Raji (cell line): ENCODE data around the gene KCNQ2.

ENCODE experiments used
- POLR2A ChIP-seq: IDR thresholded peaks from 2 replicates; pipeline ENCODE4 v1.6.1; 2011; ENCODE audit warnings: low read depth, low read length, control low read depth; ENCODE audit not compliant: insufficient read depth

Gene KCNQ2

DNA sequence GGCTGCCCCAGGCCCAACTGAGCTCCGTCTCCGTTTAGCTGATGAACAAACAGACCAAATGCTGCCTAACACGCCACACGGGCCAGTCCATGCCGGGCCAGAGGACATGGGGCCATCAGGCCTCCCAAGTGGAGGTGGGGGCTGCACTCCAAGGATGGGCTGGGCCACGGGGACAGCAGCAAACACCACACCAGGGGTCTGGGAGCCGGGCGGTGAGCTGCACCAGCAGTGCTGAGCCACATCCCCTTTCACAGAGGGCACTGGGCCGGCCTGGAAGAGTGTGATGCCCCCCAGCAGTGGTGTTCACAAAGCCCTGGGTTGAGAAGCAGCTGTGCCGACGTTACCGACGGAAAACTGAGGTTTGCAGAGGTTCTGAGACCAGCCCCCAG lies 2.7 kb downstream of the KCNQ2 start:
- no peak for TF ChIP-seq POLR2A

- TF ChIP-seq POLR2A, result no peak
Measured at GRCh38 chr20:63469019-63469712, 3.3 kb downstream of the KCNQ2 start.

DNA sequence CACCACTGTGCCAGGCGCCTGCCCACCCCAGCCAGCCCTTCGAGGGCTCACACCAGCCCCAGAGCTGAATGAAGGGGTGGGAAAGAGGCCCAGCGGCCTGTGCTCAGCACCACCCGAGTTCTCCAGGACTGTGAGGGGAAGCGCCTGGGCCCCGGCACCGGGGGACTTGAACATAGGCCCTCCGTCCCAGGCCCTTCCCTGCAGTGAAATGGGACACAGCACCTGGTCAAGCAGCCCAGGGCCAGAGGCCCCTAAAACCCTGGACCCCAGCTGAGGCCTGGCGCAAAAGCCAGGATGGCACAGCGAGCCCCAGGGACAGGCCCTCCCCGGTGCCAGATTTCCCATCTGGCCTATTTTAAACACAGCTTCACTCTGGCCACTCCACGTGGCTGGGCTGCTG lies 4.0 kb downstream of the KCNQ2 start:
- TF ChIP-seq POLR2A, result no peak

DNA sequence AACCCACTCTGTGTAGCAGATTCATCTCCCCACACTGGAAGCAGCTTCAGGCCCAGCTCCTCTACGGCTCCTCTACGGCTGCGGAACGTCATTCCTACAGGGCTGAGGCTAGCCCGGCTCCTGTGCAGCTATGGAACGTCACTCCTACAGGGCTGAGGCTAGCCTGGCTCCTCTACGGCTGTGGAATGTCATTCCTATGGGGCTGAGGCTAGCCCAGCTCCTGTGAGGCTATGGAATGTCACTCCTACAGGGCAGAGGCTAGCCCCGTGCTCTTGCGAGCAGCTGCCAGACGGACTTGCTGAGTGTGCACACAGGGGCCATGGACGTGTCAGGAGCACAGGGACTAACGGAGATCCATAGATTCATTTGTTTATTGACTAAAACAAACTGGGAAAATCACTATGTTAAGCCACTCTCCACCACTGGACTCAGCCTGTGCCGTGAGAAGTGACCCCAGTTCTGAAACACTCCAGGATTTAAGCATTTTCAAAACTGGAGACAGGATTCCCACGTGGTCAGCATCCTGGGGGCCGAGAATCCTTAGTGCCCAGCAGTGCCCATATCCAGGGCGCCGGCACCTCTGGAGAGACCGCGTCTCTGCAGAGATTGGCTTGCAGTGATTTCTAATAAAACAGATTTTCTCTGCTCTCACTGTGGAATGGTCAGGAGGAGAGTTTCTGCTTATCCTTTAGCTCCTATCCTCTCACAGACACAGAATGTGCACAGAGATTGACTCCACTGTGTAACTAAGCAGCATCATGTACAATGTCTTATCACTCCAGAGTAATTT lies 5.0 kb downstream of the KCNQ2 start:
- TF ChIP-seq POLR2A, result no peak

- TF ChIP-seq POLR2A, result no peak
Measured at GRCh38 chr20:63466861-63467260, 5.6 kb downstream of the KCNQ2 start.

- no peak for TF ChIP-seq POLR2A
Measured at GRCh38 chr20:63466250-63466825, 6.1 kb downstream of the KCNQ2 start.

DNA sequence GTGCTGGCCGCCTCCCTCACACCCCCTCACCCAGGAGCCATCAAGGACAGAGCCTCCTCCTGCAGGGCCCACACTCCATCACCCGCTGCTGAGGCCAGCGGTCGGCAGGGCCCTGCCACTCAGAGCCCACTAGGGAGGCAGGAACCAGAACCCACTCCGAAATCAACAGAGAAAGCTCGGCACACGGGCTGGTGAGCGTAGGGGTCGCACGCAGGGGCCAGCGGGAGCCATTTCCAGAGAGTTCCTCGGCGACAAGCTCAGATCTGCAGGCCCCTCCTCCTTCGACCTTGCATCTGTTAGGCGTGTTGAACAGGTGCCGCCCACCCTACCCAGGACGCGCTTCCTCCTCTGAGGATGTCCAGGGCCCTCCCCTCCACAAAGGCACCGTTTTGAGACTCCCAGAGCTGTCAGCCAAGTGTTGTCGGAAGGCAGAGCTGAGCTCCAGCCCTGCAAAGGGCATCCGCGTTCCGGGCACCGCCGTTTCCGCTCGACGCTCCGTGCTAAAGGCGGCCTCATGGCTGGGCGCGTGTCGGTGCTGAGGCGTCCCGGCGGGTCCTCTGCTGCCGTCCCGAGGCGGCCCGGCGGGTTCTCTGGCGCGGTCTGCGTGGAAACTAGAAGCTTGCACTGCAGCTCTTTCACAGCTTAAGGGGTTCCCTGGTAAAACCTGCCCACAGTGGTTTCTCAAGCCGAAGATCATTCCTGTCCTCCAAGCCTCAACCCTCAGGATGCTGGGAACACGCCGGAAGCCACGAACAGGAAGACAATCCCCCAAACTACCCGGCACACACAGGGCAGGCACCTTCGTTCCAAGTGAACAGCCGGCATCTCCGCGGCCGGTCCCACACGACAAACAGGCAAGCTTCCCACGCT lies 6.8 kb downstream of the KCNQ2 start:
- no peak for TF ChIP-seq POLR2A

- no peak for TF ChIP-seq POLR2A
Measured at GRCh38 chr20:63464289-63464635, 8.2 kb downstream of the KCNQ2 start.

DNA sequence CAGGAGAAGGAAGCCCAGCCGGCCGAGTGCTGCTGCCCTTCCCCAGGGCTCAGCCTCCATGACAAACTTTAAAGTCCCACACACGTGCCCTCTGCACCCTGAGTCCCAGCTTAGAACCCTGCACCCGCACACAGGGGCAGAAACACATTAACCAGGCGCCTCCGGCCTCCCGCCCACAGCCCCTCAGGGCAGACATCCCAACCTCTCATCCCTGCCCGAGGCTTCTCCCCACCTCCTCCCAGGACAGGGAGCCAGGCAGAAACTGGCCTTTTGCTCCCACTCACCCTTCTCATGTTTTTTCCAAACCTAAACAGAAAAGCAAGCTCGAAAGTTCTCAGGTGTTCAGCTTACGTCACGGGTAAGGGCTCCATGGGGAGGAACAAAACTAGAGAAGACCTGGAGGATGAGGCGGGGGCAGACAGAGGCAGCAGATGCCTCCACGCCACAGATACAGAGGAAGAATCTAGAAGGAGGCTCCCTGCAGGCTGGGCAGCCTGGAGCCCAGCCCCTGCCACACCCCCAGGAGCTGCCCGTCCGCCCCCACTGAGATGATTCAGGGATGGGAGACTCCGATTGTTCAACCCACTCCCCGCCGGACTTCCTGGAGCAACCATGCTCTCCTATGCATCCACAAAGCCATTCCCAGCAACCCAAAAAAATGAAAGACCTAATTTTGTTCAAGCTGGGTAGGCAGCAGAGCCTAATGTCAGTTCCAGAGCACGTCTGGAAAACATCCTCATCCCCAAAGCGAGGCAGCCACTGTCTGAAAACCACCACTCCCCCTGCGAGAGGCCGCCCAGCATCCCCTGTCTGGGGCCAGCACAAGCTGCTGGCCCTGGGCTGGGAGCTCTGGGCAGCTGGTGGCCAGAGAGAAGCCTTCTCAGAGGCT lies 8.8 kb downstream of the KCNQ2 start:
- TF ChIP-seq POLR2A, result no peak

GRCh38 chr20:63462244-63462643 lies 10.2 kb downstream of the KCNQ2 start:
- TF ChIP-seq POLR2A, result no peak

DNA sequence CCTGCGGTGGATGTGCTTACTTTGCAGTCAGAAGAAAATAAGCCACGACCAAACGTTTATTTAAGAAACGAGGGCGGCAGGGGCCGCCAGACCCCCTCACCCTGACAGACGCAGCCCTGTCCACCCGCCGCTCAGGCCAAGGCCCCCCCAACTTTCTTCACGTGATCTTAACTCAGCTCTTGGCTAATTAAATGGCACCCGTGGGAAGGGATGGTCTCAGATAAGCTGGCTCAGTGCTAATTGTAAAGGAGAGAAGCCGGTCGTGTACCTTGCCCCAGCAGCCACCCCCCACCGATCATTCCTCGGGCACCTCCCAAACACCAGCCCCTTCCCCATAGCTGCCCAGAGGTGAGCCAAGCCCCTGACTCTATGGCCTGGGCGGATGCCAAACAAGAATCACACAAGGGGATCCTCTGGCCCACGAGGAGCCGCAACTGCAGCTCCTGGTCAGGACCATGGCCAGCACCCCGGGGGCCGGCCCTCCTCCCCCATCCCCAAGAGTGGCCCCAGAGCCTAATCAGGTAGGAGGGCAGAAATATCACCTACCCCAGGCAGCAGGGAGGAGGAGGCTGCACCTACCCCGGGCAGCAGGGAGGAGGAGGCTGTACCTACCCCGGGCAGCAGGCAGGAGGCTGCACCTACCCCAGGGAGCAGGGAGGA lies 11.2 kb downstream of the KCNQ2 start:
- TF ChIP-seq POLR2A, result no peak

- TF ChIP-seq POLR2A, result no peak
Measured at GRCh38 chr20:63459070-63459380, 13.4 kb downstream of the KCNQ2 start.

DNA sequence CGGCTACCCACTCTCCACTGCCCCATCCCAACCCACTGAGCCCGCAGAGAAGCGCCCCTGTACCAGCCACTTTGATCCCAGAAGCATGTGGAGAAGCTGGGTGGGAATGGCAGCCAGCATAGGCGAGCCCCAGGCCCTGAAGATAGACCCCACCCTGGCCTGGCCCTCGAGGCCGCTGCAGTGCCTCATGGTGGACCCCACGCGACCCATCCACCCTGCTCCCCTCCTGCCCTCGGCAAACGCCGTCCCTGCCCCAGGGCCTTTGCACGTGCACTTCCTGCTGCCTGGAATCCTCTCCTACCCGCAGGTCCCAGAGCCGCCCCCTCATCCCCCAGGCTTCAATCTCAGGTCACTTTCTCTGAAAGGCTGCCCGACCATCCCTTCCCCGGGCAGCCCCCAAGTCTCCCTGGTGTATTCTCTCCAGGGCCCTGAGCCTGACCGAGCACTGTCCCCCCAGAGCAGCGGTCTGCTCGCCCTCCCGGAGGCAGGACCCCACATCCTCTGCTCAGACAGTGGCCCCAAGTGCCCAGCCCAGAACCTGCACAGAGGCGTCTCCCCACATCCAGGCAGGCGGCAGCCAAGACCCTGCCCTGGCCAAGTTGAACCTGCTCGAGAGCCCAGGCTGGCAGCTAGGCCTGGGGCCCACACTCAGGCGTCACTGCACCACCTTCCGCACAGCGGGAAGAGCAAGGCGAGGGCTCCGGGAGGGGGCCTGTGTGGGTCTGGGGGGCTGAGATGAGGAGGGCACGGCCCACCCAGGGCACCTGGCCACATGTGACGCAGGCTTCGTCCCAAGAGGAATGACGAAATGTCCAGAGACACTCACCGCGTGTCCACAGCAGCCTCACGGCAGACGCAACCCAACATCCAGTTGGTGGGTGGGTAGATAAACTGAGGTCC lies 14.0 kb downstream of the KCNQ2 start:
- TF ChIP-seq POLR2A, result no peak

GRCh38 chr20:63457737-63458136 lies 14.7 kb downstream of the KCNQ2 start:
- no peak for TF ChIP-seq POLR2A
